ENCODE data around the gene CHST4. TPM values are rescaled to one million over a fixed set of nuclear protein-coding genes. Genes with fewer than 3 reads are reported as not detected.

Gene CHST4
- total RNA-seq, 1 experiment from 2014 or later: 5.9 TPM

GRCh38 chr16:71491054-71491453, 35.2 kb upstream of the CHST4 start:
- H3K36me3 Mint-ChIP-seq (ENCODE audit: insufficient read depth in 1 of 3, low read depth in 3 of 3): no peaks in the 10 kb centered on the region
- H2BK20ac ChIP-seq (ENCODE audit: low read depth, low read length, poor library complexity, severe bottlenecking): no peak overlapping the region
- WGBS (ENCODE audit: extremely low coverage, insufficient read length, low lambda C conversion rate): no CpG with 5 or more reads among the region's 3 CpGs

More at GRCh38 chr16:71491054-71491453, 35.2 kb upstream of the CHST4 start:
- Histone ChIP-seq H3K4me1 (ENCODE audit: insufficient read depth, low read length) (no peaks in the 10 kb centered on the region), H3K56ac (ENCODE audit: insufficient read length, low read depth, low read length) (no peak overlapping the region), H3K27me3 (ENCODE audit: insufficient read depth, low read length) (no peaks in the 10 kb centered on the region), H4K8ac (replicated peaks; ENCODE audit: insufficient read length, low read depth, low read length) (no peak overlapping the region), H4K5ac (ENCODE audit: insufficient read length, low read depth, low read length) (no peak overlapping the region), H2BK15ac (ENCODE audit: low read depth, low read length) (no peak overlapping the region), H2AFZ (ENCODE audit: low read length) (no peak overlapping the region), H3K4ac (ENCODE audit: low read depth, low read length) (no peak overlapping the region), H3K14ac (ENCODE audit: insufficient read depth, low read length) (no peak overlapping the region), H4K20me1 (ENCODE audit: control insufficient read depth, insufficient read depth, insufficient read length) (no peaks in the 10 kb centered on the region), H2AK5ac (ENCODE audit: insufficient read length, low read length) (no peak overlapping the region), H2BK5ac (ENCODE audit: insufficient read length, low read length) (no peak overlapping the region), H3K79me1 (ENCODE audit: insufficient read depth, low read depth, low read length, poor library complexity, severe bottlenecking) (no peaks in the 10 kb centered on the region), H4K91ac (ENCODE audit: insufficient read length, low read depth, low read length) (no peak overlapping the region), H2BK120ac (ENCODE audit: low read depth, low read length, poor library complexity, severe bottlenecking) (no peak overlapping the region), H3K9ac (ENCODE audit: extremely low read depth, insufficient read length, low read length) (no peak overlapping the region), H3K4me2 (ENCODE audit: insufficient read depth, insufficient read length, low read length) (no peak overlapping the region), H2BK12ac (ENCODE audit: insufficient read length, low read depth, low read length) (no peak overlapping the region), H3K27ac (ENCODE audit: insufficient read length, low read depth, low read length) (no peak overlapping the region), H3K18ac (ENCODE audit: insufficient read length, low read depth, low read length) (no peak overlapping the region), H3K9me3 (ENCODE audit: control insufficient read depth, low read depth, low read length) (no peaks in the 10 kb centered on the region), H3K23me2 (ENCODE audit: insufficient read length, low read depth, low read length, poor library complexity, severe bottlenecking) (no peaks in the 10 kb centered on the region), H3K79me2 (ENCODE audit: insufficient read depth, low read length) (no peaks in the 10 kb centered on the region), H3T11ph (ENCODE audit: low read length) (no peak overlapping the region), H3K23ac (ENCODE audit: insufficient read length, low read depth, low read length) (no peak overlapping the region)
- no peak for DNase-seq
- no peak overlapping the region for H3K4me3 Mint-ChIP-seq
- H3K27ac Mint-ChIP-seq: no peak overlapping the region
- H3K4me1 Mint-ChIP-seq: no peaks in the 10 kb centered on the region
- no peaks in the 10 kb centered on the region for H3K9me3 Mint-ChIP-seq
- no peak for TF ChIP-seq CTCF (conservative IDR thresholded peaks at IDR 0.05)
- peaks cover 19% of the 10 kb centered on the region for H3K27me3 Mint-ChIP-seq (ENCODE audit: low read depth)
